NCI-H1436 (cell line): ENCODE results near the gene KCNAB1.
A peak's percentile ranks its signal among the peaks of the same experiment; 100 is the strongest.

Source experiments
- DNase-seq: peaks from one replicate; lab custom pipeline; 2025; lab: John Stamatoyannopoulos, UW

Gene KCNAB1

DNA sequence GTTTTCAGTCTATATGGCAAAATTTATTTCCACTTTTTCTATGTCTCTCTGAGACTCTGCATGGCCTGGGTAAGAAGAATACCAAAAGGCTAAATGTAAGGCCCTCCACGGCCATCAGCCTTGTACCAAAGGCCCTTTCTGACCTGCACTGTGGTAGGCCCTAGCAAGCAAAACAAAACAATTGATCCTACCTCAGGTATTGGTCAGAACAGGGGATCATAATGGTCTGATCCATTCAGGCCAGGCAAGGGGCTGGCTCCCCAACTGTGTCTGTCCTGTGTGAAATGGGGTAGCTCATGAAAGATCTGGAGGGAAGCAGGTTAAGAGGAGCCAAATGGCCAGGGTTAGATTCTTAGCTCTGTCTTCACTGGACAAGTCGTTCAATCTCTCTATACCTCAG is 253.3 kb downstream of the KCNAB1 start:
- DNase-seq: no peak

DNA sequence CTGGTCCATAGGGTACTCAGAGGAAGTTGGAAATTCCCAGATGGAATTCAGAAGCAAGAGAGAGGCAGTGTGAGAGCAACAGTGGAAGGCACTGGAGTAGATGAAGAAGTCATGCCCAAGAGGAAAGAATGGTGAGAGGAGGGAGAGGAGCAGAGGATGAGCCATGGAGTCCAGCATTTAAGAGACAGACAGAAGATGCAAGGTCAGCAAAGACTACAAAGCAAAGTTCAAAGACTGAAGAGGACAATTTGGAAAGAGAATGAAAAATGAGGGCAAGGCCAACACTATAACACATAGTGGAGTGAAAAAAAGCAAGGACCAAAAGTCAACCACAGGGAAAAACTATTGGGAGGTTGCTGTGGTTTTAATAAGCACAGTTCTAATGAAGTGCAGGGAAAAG is 255.8 kb downstream of the KCNAB1 start:
- DNase-seq: no peak

DNA sequence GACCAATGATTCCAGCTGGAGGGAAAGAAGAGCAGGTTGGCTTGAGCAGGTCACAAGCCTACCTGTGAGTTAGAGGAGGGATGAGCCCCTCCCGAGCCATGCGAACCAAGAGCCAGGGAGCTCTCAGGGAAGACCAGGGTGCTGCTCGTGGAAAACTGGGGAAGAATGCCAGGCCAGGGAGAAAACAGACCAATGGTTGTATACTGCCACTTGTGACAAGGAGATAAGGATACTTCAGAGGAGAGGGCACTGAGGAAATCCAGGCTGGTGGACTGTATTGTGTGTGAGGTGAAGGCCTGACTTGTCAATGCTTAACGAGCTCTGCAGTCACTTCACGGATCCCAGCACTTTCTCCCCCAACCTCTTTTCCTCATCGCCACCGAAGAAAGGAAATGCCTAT is 256.9 kb downstream of the KCNAB1 start:
- no peak for DNase-seq

DNA sequence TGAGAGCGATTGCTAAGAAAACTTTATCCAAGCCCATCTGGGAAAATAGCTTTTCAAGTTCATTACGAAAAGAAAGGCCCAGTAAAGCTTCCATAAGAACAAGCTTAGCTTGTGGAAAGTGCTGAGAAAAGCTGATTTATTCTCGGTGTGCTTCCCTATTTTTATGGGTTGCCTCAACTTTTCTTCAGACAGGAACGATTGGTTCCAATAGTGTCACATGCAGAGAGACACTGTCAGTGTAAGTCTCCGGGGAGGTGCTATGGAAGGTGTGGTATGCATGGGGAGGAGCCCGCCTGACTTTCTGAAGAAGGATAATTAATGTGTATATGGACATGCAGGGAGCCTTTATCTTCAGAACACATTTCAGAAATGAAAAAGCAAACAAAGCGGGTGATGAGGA is 257.3 kb downstream of the KCNAB1 start:
- DNase-seq: no peak

DNA sequence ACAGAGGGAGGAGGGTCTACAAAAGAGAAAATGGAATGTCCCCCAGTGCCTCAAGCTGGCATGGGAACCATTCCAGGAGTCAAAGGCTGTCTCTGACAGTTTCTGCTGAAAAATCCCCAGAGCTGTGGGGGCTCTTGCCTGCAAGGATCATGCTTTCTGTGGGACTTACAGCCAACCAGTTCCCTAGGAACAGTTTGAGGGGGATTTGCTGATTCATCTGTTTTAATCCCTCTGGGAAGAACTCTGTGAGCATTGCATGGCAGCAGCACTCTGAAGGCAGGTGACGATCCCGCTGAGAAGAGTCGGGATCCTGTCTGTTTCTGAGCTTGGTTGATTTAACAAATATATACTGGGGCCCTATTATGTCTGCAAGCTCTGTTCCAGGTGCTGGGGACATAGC is 258.5 kb downstream of the KCNAB1 start:
- no peak for DNase-seq

DNA sequence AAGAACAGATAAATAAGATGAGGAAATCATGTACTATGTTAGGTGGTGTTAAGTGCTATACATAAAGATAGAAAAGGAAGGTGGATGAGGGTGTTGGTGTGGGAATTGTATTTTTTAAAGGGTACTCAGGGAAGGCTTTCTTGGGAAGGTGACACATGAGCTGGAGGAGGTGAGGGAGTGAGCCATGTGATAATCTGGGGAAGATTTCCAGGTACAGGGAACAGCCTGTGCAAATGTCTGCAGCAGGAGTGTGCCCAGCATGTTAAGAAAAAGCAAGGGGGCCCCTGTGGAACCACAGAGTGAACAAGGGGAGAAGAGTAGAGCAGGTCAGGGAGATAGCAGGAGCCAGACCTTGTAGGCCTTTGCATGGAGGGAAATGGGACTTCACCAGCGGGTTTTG is 258.9 kb downstream of the KCNAB1 start:
- DNase-seq: no peak

DNA sequence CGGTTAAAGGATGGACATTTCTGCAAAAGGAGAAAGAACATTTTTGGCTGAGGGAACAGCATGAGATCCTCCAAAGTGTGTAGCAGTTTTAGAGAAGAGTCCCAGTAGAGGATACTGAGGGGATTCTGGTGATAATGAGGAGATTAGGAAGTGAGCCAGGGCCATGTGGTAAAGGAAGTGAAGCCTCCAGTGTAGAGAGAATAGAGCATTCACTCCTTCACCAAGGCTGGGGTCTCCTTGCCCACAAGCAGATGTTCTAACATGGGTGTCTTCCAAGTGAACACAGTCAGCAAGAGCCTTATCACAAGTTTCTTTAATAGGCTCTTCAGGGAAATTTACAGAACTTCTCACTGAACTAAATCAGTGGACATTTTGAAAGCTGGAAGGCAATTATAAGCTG is 260.9 kb downstream of the KCNAB1 start:
- DNase-seq: no peak

DNA sequence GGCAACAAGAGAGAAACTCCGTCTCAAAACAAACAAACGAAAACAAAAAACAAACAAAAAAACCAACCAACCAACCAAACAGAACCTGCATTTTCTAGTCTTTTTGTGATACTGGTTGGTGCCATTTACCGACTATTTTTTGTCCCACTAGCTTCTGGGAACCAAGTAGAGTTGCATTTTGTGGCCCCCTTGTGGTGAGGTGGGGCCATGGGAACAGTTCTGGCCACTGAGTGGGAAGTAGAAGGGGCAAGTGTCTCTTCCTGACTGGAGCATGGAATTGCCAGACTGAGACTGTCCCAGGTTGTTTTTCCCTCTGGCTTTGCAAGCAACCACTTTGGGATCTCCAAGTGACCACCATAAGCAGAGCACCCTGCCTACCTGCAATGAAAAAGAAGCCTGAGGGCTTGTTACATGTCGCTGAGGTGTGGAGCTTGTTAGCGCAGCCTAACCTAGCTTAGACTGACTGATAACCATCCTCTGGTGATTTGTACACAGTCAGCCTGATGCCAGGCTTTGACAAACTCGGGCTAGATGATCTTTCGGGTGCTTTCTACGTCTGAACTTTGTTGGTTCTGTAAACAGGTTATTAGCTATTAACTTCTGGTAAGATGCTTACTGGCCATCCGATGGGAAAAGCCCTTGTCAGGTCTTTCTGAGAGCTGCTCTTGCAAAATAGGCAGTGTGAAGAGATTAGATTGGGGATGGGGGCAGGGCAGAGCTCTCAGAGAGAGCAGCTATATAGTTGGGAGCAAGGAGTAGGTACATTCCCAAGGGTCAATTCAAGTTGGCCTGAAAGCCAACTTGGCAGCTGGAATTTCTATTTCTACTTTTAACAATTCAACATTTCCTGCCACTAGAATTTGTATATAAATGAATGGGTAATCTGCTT is 262.3 kb downstream of the KCNAB1 start:
- DNase-seq: peak; percentile 3

DNA sequence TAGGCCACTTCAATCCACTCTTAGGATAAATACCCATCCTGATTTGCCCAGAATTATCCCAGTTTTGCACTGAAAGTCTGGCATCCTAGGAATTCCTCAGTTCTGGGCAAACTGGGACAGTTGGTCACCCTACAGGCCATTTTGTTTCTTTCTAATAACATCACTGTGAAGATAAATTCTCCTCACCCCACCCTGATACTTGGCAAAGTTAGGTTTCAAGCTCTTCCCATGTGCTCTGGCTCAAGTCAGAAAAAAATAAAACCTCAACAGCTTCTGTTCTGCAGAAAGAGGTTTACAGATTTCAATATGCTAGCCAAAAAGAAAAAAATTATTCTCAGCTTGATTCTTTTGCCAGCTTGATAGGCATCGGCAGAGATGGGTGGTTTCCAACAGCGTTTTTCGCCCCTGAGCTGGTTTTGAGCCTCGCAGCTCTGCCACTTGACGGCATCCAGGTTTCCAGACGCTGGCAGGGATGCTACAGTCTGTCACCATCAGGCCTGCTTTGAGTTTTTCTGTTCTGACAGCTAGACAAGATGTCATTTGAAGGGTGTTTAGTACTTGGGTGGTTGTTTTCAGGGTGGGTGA is 263.2 kb downstream of the KCNAB1 start:
- no peak for DNase-seq

DNA sequence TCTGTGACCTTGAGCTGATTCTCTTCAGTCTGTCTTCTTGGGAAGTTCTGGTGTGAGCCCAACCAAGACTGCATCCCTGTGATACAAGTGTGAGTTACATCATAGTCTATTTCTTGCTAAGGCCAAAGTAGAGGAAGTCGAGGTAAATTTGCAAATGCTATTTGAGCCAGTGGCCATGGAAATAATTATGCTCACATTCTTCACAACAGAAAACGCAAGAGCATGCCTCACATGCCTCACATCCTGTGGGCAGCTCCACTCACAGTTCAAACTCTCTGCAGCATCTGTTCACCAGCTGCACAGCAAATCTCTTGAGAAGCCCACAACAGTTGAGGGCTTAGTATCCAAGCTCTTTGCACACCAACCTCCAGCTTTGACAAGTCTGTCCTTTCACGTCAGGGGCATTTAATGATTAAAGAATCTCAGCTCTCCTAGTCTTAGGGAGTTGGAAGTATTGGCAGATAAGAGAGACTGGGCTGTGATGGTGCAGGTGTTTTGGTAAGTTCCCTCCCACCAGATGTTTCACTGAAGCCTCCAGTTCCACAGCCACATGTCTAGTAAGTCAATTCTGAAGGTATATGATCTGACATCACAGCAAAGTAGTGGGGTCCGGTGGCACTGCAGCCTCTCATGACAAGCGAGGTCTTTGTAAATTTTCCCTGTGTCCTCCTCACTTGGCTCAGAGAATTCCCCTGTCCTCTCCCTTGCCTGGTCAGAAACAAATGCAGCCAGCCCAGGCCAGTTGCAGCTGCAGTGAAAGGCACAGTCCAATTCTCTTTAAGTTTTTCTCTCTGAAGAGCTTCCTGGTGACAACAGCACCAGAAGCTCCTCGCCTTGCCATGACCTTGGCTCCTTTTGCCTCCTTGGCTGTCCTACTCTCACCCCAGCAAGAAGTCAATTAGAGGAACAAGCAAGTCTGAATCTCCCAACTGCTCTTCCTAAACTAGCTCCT is 268.4 kb downstream of the KCNAB1 start:
- no peak for DNase-seq

DNA sequence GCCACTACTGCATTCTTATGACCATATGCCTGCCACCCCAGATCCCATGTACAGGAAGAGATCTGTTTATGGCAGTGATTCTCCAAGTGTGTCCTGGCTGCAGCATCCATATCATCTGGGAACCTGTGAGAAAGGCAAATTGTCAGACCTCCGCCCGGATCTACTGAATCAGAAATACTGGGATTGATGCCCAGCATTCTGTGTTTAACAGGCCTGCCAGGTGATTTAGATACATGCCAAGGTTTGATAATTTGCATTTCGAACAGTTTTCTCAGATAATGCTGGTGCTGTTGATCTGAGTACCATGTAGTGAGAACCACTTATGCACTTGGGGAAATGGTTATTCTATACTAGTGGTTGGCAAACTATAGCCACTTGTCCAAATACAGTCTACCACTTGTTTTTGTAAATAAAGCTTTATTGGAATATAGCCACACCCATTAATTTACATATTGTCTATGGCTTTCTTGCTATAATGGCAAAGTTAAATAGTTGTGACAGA is 269.1 kb downstream of the KCNAB1 start:
- no peak for DNase-seq

DNA sequence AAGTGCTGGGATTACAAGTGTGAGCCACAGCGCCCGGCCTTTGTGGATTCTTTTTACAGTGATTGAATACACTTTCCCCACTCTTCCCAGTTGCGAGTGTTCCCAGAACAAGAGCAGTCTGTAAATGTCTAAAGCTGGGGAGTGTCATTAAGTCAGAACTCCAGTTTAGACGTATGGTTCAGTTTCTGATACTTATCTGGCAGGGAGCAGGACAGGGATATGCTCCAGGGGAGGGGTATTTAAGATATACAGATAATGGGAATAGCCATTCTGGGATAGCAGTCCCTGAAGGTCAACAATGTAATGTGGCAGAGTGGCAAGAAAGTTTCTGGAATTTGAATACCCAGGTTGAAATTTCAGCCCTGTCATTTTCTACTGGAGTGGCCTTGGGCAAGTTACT is 270.5 kb downstream of the KCNAB1 start:
- no peak for DNase-seq

DNA sequence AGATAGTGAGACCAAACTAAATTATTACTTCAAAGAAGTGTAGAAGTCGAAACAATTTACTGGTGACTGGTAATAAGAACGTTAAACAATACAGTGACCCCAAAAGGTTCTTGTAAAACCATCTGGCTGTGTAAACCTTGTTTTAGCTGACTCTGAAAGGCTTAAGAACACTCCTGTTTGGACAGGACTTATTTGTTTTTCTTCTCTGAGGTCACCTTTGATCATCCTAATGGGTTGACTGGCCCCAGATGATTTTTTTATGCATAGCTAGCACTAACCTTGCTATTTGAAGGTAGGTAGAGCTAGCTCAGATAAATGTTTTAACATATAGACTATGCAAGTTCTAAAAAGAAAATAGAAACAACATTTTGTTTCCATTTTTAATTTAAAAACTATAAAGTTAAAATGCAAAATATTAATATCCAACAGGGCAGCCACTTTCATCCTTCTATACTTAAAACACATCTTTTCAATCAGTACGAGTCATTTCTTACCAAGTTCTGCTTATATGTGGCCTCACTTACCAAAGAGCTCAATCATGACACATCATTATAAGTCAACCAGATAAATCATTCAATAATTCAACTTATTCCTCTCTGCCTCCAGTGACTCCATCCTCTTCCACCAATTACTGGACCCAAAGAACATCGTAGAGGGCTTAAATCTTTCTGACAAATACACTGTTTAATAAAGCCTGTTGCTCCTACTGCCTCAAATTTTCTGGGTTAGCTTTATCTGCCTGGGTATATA is 275.8 kb downstream of the KCNAB1 start:
- no peak for DNase-seq

DNA sequence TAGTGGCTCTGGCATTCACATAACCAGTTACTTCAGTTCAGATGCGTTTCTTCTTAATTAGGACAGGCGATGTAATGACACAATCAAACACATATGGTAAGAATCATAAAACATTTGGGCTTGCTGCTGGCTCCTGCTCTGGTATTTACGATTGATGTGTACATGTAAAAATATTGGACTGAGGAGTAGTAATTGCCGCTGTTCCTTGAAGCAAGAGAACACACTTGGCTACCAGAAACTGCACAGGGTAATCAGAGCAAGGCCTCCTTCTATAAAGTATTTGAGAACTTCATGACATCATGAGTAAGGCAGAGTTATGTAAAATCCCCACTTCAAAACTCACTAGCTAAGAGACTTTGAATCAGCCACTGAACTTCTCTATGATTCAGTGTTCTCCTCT is 276.5 kb downstream of the KCNAB1 start:
- no peak for DNase-seq

DNA sequence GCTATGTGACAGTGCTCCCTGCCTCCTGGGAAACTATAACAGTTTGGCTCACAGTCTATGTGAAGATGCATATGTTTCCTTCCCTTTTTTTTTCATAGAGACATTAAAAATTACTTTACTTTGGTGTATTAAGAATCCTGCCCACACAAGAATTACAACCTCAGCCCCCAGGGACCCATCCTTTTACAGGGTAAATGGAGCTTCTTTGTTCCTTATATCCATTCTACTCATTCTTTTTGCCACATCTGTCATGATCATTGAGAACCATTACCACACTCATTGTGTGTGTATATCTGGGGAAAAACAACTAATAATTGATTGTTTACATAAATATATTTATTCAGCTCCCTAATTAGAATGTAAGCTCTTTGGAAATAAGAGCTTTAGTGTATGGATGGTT is 277.2 kb downstream of the KCNAB1 start:
- no peak for DNase-seq

DNA sequence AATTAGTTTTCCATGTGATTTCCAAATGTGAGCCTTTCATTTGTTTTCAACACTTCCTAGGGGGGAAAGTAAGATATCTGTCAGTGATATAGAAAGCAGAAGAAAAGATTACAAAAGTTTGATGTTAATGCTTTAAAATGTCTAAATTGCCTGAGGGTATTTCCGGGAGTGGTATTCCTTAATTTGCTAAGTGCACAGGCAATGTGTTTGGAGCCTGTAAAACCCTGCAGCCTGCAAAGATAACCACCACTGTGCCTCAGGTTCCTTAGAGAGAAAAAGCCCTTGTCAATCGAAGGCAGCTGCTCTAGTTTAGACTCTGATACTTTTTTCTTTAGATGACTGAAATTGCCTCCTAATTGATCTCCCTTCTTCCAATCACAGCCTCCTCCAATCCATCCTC is 279.7 kb downstream of the KCNAB1 start:
- no peak for DNase-seq

DNA sequence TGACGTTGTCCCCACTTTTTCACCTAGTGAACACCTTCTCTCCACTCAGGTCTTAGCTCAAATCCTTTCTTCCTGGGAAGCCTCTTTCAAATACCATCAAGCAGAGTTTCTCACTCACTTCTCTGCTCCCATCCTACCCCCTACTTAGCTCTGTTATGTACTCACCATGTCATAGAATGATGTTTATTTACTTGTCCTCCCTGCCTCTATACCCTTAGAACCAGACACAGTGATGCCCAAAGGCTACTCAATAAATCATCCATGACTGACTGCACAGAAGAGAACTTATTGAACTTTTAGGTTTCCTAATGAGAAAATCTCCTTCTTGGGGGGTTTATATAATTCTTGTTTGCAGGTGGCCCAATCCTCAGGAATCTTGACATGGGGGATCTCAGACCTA is 280.4 kb downstream of the KCNAB1 start:
- no peak for DNase-seq

DNA sequence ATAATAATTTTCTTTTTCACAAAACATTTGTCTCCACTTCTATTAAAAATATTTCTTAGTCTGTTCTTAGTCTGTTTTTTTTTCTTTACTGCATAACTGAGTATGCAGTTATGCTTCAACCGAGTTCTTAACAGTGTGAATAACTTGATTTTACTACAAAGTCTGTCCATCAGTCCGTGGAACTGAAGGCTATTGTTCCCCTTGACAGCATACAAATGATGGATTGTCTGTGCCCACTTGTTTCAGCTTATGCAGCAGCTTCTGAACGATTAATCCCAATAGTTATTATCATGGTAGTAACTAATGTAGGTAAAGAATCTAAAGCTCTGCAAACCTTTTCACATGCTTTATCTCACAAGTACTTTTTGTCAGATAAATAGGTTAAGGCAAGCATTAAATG is 283.8 kb downstream of the KCNAB1 start:
- no peak for DNase-seq

DNA sequence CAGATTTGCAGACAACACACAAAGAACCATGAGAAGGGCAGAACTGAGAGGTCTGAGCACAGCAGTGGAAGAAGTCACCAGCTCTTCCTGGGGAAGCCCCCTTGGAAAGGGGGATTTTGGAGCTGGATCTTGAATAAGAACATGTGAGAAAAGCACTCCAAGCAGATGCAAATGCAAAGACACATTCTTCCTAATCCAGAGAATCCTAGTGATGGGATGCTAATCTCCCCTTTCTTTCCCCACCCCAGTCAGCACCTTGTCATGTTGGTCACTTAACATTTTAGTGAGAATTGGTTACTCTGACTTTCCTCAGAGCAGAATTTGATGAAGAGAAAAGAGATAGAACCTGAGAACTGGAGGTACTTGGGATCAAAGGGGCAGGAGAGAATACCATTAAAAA is 286.0 kb downstream of the KCNAB1 start:
- DNase-seq: no peak

DNA sequence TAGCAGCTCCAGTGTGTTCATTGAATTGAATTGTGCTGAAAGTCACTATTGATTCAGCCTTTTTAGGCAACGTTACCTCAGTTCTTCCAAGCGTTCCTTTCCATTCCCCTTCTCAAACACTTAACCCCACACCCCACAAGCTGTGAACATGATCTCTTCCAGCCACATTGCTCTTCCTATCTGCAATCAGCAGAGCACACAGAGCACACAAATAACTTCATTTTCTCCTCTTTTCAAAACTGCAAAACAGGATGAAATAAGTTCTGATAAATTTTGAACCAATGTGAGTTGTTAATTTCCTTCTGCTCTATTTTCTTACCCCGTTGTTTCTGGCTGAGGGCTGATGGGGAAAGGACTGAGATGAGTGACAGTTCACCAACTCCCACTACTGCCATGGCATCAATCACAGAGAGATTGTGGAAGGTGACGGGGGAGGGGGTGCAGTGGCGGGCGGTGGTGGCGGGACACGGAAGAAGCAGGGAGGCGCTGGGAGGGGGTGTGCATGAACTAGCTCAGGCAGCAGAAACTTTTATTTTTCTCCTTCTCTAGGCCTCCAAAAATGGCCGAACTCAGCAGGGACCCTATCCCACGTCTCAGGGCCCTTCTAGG is 287.3 kb downstream of the KCNAB1 start:
- no peak for DNase-seq

DNA sequence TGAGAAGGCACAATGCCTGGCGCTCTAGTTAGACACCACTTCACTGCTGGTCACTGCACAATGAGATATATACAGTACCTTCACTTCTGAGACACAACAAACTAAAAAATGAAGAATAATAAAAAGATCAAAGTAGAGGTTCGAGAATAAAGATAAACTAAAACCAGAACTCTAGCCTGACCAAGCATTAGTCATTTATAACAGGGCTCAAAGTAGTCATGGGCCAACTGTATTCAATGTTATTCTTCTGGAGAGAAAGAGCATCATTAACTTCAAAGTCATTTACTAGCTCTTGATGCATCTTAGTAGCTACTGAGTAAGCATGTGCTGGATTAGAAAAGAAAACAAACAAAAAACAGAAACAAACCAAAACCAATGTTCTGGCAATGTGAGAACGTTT is 289.3 kb downstream of the KCNAB1 start:
- no peak for DNase-seq
